GF-D8 (cell line): ENCODE results near the gene PDX1.

ENCODE experiments used
- DNase-seq: peaks from one replicate; lab custom pipeline; 2025; lab: John Stamatoyannopoulos, UW

PDX1 gene

DNA sequence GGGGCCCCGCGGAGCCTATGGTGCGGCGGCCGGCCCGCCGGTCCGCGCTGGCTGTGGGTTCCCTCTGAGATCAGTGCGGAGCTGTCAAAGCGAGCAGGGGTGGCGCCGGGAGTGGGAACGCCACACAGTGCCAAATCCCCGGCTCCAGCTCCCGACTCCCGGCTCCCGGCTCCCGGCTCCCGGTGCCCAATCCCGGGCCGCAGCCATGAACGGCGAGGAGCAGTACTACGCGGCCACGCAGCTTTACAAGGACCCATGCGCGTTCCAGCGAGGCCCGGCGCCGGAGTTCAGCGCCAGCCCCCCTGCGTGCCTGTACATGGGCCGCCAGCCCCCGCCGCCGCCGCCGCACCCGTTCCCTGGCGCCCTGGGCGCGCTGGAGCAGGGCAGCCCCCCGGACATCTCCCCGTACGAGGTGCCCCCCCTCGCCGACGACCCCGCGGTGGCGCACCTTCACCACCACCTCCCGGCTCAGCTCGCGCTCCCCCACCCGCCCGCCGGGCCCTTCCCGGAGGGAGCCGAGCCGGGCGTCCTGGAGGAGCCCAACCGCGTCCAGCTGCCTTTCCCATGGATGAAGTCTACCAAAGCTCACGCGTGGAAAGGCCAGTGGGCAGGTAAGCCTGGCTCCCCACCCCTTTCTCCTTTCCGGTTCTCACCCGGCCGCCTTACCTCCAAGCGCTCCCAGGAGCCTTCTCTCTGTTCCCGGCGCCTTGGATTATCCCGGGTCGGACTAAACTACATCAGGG, at the start of gene PDX1:
PDX1 (plus strand) TSS at position 67 of the 743 bp plus-strand sequence; CDS start at position 206, 139 bp downstream.
- no peak for DNase-seq

DNA sequence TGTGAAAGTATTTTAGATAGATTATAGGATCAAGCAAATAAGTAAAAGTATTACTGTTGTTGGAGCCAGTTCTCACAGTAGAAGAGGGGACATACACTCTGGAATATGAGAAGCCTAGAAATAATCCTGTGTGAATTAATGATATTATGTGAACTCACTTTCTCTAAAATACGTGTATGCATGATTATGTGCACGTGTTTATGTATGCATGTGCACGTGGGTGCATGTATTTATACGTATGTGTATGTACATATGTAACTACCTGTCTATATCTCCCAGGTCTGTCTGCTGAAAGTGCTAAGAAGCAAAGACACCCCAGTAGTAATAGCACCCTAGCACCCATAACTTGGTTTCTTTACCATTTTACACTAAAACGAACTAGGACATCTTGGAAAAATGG, 41.5 kb upstream of the PDX1 start:
- DNase-seq = no peak

DNA sequence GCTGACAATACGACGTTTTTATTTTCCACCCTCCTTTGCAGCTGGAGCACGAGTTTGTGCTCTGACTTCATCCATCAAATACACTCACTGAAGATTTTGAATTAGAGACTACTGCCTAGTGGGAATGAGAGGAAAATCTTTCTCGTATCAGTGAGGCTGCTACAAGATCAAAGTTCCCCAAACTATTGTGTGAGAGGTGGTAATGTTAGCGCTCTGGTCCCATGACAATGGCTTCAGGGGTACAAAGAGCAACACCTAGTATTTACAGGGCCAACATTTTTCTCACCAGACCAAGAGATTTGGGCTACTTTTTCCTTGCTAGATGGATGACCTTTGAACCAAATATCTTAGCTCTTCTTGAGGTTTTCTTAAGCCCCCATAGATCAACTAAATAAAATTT, 30.3 kb upstream of the PDX1 start:
- DNase-seq = no peak

DNA sequence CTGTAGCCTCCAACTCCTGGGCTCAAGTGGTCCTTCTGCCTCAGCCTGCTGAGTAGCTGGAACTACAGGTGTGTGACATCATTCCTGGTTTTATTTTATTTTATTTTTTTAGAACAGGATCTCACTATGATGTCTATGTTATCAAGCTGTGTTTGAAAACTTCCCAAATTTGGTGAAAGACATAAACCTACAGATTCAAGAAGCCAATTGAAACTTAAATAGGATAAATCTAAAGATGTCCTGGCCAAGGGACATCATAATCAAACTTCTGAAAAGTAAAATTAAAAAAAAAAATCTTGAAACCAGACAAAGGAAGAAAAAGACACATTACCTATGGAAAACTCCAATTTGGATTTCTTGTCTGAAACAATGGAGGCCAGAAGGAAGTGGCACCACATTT, 23.1 kb upstream of the PDX1 start:
- DNase-seq = no peak

DNA sequence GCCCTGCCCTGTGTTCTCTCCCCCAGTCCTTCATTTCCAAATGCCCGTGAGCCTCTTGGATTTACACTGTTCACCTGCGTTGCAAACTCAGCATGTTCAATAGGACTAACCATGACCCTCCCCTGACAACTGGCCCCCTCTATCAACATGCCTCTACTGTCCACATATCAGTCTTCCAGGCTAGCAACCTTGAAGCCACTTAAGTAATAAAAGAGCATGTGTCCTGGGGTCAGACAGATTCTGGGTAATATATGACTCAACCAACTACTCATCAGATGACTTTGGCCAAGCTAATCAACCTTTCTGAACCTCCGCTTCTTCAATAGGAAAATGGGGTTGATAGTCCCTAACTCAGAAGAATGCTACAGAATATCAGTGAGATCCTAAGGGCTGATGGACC, 15.1 kb upstream of the PDX1 start:
- DNase-seq = no peak

DNA sequence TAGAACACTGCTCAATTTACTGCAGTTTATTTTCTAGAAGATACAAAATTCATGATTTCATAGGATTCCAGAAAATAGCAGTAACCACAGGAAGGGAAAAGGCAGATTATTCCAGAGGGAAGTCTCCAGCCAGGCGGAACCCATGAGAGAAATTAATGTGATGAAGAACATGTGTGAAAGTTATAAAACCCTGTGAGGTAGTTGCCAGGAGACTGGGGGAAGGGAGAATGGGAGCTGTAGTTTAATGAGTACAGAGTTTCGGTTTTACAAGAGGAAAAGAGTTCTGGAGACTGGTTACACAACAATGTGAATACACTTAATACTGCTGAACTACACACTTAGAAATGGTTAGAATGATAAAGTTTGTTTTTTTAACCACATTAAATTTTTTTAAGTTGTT, 14.2 kb upstream of the PDX1 start:
- DNase-seq = no peak

DNA sequence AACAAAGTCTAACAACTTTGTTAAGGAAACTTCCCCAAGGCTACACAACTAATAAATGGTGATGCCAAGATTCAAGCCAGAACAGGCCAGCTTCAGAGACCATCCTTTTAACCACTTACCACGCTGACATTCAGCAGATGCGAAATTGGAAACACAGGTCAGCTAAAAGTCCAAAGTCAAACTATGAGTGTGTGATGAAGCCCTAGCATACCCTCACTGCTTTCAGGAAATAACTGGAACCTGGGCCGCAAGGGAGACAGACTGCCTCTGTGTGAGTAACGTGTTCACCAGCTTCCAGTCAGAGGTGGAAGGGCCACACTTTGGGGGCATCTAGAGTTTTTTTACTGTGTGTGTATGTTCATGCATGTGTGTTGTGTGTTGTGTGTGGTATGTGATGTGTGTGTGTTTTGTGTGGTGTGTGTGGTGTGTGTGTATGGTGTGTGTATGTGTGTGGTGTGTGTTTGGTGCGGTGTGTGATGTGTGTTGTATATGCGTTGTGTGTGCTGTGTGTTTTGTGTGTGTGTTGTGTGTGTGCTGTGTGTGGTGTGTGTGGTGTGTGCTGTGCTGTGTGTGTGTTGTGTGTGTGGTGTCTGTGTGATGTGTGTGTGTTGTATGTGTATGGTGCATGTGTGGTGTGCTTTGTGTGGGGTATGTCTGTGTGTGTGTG, 12.5 kb upstream of the PDX1 start:
- no peak for DNase-seq

DNA sequence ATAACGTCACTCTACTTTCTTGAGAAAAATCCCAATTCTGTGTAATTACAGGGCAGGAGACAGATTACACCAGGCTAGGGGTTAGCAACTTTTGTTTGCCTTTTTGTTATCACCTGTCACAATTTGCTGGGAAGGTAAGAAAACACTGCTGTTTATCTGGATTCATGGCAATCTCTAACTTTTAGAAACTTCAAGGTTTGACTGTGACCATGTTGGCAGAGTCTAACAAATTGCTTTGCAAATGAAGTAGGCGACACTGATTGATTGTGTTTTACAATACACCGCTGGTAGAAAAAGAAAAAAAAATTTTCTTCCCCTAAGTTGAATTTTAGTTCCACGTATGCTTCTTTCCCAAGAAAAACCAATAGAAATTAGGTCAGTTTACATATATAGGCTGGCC, 10.4 kb upstream of the PDX1 start:
- DNase-seq = no peak

DNA sequence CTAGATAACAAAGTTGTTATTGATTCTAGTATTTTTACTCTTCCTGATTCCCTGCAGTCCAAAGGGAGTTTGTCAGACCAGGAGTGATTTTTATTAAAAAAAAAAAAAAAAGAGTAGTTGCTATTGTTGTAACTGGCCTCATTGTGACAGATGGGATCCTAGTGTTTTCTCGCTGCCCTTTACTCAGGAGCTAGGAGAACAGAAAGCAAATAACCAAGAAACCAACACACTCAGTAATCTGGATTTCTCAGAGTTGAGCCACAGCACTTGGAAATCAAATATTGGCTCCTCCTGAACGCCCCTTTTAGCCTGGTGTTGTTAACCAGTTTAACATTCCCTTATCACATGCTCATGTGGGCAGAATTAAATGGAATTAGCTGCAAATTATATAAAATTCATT, 8.3 kb upstream of the PDX1 start:
- no peak for DNase-seq

DNA sequence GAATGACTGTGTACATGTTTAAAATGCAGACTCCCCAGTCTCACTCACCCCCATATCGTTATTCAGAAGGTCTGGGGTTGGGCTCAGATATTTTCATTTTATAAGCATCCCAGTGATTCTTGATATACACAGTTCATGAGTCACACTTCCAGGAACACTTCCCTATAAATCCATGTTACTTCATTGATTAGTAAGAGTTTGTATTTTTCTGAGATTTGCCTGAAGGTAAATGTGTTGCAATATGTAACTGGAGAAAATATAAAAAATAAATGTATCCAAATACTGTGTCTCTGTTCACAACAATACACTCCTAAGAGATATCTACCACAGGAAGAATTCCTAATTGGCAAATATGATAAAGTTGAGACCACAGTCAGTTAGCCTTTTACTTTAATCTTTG, 6.6 kb upstream of the PDX1 start:
- no peak for DNase-seq

DNA sequence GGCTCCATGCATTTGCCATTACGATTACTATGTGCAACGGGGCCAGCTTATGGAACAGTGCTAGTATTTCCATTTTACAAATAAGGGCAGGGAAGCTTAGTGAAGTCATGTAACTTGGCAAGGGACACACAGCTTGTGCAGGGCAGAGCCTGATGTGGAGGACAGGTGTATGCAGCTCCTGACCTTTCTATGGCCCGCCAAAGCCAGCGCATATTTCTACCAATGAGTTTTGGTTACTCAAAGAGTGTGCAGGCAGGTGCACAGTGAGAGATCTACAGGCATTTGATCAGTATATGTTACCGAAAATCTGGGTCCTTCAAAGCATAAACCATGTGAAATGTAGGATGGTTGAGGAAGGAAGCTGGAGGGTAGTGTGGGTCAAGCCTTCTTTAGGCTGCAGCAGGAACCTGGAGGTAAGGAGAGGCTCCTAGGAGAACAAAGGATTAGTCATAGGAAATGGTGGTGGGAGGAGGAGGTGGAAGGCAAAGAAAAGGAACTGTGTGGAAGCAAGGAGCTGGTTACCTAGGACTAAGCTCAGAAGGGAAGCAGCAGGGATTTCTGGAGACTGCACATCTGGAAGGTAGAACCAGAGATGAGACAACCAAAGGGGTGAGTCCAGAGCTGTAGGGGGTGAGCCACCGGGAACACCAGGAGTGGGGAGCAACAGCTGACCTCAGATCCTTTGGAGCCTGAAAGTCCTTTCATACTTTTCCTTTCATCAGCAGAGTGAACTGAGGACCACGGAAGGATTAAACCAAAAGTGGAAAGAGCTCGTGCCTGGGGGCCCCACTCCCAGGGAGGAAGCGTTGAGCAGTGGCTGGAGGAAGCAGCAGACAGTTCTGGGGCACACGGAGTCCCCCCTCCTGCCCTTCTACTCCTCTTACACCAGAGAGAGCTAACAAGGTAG, 4.2 kb upstream of the PDX1 start:
- no peak for DNase-seq

DNA sequence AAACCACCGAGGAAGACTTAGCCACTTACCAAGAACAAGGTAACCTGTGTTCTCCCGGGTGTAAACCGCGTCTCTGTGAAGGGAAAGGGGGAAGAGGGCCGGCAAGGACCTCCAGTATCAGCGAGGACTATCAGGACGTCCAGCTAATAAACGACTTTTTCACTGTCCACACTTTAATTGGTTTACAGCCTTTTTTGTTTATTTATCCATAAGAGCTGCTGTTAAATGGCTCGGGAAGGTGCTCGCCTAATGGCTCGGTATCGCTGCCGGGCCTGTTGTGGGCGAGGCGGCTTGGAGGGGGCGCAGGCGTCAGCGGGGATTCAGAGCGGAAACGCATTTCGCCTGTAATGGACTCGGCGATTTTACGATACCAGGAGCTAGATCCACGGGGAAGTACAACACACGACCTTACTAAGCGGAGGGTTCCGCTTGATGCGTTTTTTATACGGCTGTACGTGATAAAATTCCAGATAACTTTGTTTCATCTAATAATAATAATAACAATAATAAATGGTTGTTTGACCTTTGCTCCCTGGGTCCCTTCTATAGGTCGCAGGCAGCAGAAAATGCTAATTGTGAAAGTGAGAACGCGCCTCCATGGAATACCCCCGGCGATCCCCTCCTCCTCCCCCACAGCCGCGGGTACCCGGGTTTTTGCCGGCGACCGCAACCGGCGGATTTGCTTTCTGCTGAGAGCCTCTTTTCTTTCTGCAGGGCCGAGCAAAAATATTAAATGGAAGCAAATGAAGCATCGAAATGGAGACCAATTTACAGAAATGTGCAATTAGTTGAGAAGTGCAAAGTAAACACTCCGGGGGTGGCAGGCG, 2.5 kb upstream of the PDX1 start:
- DNase-seq = no peak

DNA sequence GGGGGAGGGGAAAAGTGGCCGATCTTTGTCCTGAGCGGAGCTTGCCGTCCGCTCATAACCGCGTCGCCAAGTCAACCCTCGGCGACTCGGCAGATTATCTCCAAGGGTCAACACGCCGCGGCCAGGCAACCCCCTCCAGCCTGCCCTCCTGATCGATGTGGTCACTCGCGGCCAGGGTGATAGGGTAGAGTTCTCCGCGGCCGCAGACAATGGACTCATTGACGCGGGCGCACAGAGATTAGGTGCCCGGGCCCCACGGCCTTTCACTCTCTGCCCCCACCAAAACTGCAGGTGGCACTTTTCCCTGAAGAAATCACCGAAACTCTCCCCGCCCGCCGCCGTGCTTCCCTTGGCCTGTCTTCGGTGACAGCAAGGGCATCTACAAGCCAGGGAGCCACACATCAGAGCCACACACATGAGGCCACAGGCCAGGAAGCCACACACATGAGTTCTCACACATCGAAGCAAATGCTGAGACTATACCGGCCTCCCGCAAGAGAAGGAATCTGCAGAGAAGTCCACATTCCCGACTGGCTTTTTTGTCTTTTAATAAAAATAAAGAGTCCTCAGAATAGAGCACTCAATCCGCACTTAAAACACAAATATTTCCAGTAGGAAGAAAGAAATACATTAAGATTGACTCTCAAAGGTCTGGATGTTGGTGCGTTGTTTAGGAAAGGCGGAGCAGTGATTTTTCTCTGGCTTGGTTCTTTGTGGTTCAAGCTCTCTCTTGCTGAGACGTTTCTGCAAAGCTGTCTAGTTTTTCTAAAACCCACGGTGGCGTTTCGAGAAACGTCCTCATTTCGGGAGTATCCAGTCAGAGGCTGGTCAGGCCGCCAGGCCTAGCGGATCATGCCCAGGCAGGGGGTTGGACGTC, 1.5 kb upstream of the PDX1 start:
- no peak for DNase-seq

DNA sequence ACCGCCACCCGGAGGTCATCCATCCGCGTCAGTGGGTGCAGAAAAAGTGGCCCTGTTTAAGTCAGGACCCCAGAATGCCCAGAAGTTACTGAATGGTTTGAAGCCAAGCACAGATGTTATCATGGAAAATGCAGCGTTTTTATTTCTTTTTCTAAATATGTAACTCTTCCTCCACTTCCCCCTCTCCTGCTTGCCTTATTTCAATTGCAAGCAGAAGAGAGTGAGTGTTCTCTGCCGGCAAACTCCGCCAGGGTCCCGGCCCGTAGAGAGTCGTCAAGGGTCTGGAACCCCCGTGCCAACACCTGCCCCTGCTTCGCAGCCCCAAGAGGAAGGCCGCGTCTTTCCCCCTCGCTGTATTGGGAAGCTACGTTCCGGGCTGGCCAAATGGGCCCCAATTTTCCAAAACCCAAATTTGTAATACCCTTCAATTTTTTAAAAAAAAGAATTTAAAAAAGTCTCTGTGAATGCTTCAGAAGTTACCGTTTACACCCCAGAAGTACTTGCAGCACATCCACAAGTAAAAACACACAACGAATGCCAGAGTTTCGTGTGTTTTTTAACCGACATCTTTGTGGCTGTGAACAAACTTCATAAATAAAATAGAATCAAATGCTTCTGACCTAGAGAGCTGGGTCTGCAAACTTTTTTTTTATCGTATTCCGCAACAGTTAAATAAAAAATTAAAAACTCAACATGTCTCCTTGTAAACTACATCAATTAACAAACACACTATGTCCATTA, 712 bp upstream of the PDX1 start:
- DNase-seq = no peak

DNA sequence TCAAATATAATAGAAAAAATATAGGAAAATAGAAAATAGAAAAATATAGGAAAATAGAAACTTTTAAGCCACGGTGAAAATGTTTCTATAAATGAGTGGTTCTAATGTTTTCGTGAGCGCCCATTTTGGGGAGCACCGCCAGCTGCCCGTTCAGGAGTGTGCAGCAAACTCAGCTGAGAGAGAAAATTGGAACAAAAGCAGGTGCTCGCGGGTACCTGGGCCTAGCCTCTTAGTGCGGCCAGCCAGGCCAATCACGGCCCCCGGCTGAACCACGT, 204 bp upstream of the PDX1 start:
- no peak for DNase-seq

DNA sequence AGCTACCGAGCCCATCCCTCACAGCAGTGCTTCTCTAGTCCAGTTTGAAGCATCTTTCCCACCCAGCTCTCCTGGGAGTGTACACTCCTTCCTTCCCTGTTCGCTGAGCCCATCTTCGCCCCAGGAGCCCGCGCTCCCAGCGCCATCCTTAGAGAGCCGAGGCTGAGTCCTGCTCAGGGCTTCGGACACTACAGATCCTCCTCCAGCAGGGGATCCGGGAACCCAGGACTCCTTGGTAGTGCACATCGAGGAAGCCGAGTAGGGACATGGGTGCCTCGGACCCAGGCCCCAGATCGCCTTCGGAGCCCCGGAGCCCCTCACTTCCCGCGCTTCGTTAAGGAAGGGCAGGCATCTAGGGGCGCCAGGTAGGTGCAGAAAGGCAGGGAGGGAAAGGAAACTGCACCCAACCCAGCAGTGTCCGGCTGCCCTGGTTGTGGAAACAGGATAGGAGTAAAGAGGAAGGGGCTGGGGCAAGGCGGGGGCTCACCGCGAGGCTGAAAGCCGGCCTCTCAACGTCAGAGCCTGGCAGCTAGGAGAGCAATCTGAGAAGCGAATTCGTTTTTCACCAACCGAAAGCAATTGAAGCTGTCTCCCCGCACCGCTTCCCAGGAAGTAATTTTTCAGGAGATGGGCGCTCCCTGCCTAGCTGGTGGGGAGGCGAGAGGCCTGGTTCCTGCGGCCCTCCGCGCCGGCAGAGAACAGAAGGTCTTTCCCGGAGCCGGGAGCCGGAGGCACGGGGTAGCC, 1.0 kb downstream of the PDX1 start:
- no peak for DNase-seq

DNA sequence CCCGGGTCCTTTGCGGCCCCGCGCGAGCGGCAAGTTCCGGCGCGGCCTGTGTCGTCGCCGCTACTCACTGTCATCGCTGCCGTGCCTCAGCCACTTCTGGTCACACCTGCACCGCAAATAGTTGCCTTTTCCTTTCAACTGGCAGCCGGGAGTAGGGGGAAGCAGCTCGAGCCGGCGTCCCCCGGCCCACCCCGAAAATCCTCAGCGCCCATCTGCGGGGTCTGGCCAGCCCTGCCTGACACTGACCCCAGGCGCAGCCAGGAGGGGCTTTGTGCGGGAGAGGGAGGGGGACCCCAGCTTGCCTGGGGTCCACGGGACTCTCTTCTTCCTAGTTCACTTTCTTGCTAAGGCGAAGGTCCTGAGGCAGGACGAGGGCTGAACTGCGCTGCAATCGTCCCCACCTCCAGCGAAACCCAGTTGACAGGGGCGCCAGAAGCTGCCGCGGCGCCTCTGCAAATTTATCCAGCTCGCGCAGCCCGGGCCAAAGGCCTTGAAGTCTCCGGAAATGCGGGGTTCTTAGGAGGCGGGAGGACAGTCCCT, 1.7 kb downstream of the PDX1 start:
- no peak for DNase-seq

DNA sequence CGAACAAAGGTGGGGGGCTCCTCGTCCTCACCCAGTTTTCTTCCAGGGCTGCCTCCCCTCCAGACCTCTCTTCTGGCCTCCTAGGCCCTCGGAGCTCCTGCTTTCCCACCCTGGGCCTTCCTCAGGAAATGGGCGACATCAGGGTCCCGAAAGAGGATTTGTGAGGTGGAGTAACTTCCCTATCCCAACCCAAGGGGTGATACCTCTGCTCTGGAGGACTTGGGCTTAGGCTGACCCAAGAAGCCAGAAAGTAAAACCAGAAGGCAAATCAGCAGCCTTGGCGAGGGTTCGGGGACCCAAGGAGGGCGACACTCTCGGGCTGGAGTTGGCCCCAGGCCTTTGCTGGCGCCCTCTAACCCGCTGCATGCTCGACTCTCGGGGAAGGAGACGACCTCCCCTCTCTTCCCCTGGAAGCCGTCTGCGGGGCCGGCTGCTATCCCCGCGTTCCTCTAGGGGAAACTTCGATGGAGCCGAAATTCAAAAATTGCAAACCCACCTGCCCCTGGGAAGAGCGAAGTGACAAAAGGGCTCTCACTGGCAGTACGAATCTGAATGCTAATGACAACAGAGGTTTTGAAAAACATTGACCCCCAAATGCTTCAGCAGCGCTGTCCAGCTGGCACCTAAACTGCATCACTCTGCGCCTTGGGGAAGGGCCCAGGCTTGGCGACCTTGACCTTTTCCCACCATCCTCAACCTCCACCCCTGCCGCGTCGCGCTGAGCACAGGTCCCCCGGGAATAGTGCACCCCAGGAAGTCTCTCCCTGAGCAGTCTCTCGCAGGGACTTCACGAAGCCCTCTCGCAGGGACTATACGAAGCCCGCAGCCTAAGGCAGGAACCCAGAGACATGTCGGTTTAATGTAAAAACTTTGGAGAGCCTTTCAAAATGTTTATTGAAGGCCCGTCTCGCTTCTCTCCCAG, 2.4 kb downstream of the PDX1 start:
- DNase-seq = no peak
